SK-N-SH treated with all-trans-retinoic acid at 6 μM for 48 hours (cell line): Measurements from ENCODE around the gene ID3.

Experiments used
- ATAC-seq: fragments of 200-7000 bp; cut with Tn5 transposase; 3 replicates; pipeline ENCODE4 v1.9.1; 2020; ENCODE audit warnings: mild to moderate bottlenecking, moderate library complexity
- ARNTL ChIP-seq: fragments of 450-650 bp; formaldehyde crosslinking; IDR thresholded peaks from 2 replicates; pipeline ENCODE4 v1.5.0; 2020; ENCODE audit warnings: low read depth, mild to moderate bottlenecking, moderate library complexity, borderline replicate concordance
- BACH2 ChIP-seq: fragments of 250-450 bp; sonication (Bioruptor Pico); IDR thresholded peaks from 2 replicates; pipeline ENCODE4 v1.9.0; 2021; ENCODE audit warnings: mild to moderate bottlenecking, borderline replicate concordance
- CSDC2 ChIP-seq: fragments of 250-450 bp; sonication (Bioruptor Pico); IDR thresholded peaks from 2 replicates; pipeline ENCODE4 v1.5.0; 2020; ENCODE audit warnings: mild to moderate bottlenecking, moderate library complexity
- ESRRG ChIP-seq: fragments of 250-450 bp; sonication (Bioruptor Pico); IDR thresholded peaks from 2 replicates; pipeline ENCODE4 v1.6.1; 2021; ENCODE audit warnings: mild to moderate bottlenecking
- GLIS3 ChIP-seq: fragments of 250-450 bp; sonication (Bioruptor Pico); IDR thresholded peaks from 2 replicates; pipeline ENCODE4 v1.5.0; 2020; ENCODE audit warnings: mild to moderate bottlenecking, moderate library complexity
- ISL1 ChIP-seq: fragments of 250-450 bp; sonication (Bioruptor Pico); IDR thresholded peaks from 2 replicates; pipeline ENCODE4 v2.1.2; 2022; ENCODE audit warnings: mild to moderate bottlenecking, moderate library complexity
- OSR1 ChIP-seq: fragments of 250-450 bp; sonication (Bioruptor Pico); IDR thresholded peaks from 2 replicates; pipeline ENCODE4 v1.8.0; 2022; ENCODE audit warnings: moderate library complexity, mild to moderate bottlenecking, inconsistent platforms
- POU6F1 ChIP-seq: fragments of 250-450 bp; sonication (Bioruptor Pico); IDR thresholded peaks from 2 replicates; pipeline ENCODE4 v1.8.0; 2021; ENCODE audit warnings: low read depth, mild to moderate bottlenecking, moderate library complexity, borderline replicate concordance
- PPARA ChIP-seq: fragments of 250-450 bp; sonication (Bioruptor Pico); IDR thresholded peaks from 2 replicates; pipeline ENCODE4 v1.5.0; 2020; ENCODE audit warnings: mild to moderate bottlenecking, borderline replicate concordance
- RARB ChIP-seq: fragments of 250-450 bp; sonication (Bioruptor Pico); IDR thresholded peaks from 2 replicates; pipeline ENCODE4 v1.8.0; 2021; ENCODE audit warnings: mild to moderate bottlenecking, moderate library complexity
- SNAI2 ChIP-seq: fragments of 250-450 bp; sonication (Bioruptor Pico); IDR thresholded peaks from 2 replicates; pipeline ENCODE4 v1.5.0; 2020; ENCODE audit warnings: mild to moderate bottlenecking, moderate library complexity
- TCF4 ChIP-seq: fragments of 250-450 bp; sonication (Bioruptor Pico); IDR thresholded peaks from 2 replicates; pipeline ENCODE4 v1.8.0; 2021; ENCODE audit warnings: mild to moderate bottlenecking, moderate library complexity, borderline replicate concordance
- TSHZ2 ChIP-seq: fragments of 250-450 bp; sonication (Bioruptor Pico); IDR thresholded peaks from 2 replicates; pipeline ENCODE4 v1.5.0; 2020; ENCODE audit warnings: mild to moderate bottlenecking, moderate library complexity
- ZC3H10 ChIP-seq: fragments of 250-450 bp; sonication (Bioruptor Pico); IDR thresholded peaks from 2 replicates; pipeline ENCODE4 v1.5.1; 2021; ENCODE audit warnings: mild to moderate bottlenecking, moderate library complexity
- ZFP3 ChIP-seq: fragments of 250-450 bp; sonication (Bioruptor Pico); IDR thresholded peaks from 2 replicates; pipeline ENCODE4 v1.5.0; 2020; ENCODE audit warnings: mild to moderate bottlenecking, moderate library complexity
- ZFP30 ChIP-seq: fragments of 450-650 bp; formaldehyde crosslinking; IDR thresholded peaks from 2 replicates; pipeline ENCODE4 v1.5.0; 2022; ENCODE audit warnings: mild to moderate bottlenecking, moderate library complexity
- ZNF565 ChIP-seq: fragments of 450-650 bp; formaldehyde crosslinking; conservative IDR thresholded peaks from 2 replicates; pipeline ENCODE4 v1.5.0; 2020; ENCODE audit warnings: low read depth, mild to moderate bottlenecking, moderate library complexity
- ZNF70 ChIP-seq: fragments of 450-650 bp; formaldehyde crosslinking; IDR thresholded peaks from 2 replicates; pipeline ENCODE4 v1.5.0; 2020; ENCODE audit warnings: mild to moderate bottlenecking, moderate library complexity
- ZNF8 ChIP-seq: fragments of 450-650 bp; formaldehyde crosslinking; IDR thresholded peaks from 2 replicates; pipeline ENCODE4 v1.5.0; 2020; ENCODE audit warnings: mild to moderate bottlenecking, moderate library complexity
- TF ChIP-seq, protein P1 (sequence below): fragments of 250-450 bp; sonication (Bioruptor Pico); IDR thresholded peaks from 2 replicates; pipeline ENCODE4 v1.8.0; 2020; ENCODE audit warnings: mild to moderate bottlenecking, moderate library complexity, borderline replicate concordance
- TF ChIP-seq, protein P2 (sequence below): fragments of 250-450 bp; sonication (Bioruptor Pico); IDR thresholded peaks from 2 replicates; pipeline ENCODE4 v1.5.1; 2020; ENCODE audit warnings: low read depth, mild to moderate bottlenecking, moderate library complexity

ID3 gene

GRCh38 chr1:23575226-23575810, 16.0 kb upstream of the ID3 start:
- ATAC-seq = no peak
- TF ChIP-seq CSDC2 (CRISPR knock-in tag) (no peak), ESRRG (CRISPR knock-in tag) (no peak), ZFP3 (no peak), ZNF565 (no peak), OSR1 (CRISPR knock-in tag) (no peak), GLIS3 (no peak), ZC3H10 (CRISPR knock-in tag) (no peak), RARB (no peak), ZFP30 (CRISPR knock-in tag) (no peak), ZNF8 (no peak), TSHZ2 (no peak), POU6F1 (CRISPR knock-in tag) (no peak), PPARA (CRISPR knock-in tag) (no peak), TCF4 (no peak), SNAI2 (no peak)
- TF ChIP-seq, protein P1, sequence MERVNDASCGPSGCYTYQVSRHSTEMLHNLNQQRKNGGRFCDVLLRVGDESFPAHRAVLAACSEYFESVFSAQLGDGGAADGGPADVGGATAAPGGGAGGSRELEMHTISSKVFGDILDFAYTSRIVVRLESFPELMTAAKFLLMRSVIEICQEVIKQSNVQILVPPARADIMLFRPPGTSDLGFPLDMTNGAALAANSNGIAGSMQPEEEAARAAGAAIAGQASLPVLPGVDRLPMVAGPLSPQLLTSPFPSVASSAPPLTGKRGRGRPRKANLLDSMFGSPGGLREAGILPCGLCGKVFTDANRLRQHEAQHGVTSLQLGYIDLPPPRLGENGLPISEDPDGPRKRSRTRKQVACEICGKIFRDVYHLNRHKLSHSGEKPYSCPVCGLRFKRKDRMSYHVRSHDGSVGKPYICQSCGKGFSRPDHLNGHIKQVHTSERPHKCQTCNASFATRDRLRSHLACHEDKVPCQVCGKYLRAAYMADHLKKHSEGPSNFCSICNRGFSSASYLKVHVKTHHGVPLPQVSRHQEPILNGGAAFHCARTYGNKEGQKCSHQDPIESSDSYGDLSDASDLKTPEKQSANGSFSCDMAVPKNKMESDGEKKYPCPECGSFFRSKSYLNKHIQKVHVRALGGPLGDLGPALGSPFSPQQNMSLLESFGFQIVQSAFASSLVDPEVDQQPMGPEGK (CRISPR knock-in tag) = no peak
- TF ChIP-seq, all 23 proteins: peak for 0

- TF ChIP-seq BACH2 = no peak
- TF ChIP-seq, protein P2, sequence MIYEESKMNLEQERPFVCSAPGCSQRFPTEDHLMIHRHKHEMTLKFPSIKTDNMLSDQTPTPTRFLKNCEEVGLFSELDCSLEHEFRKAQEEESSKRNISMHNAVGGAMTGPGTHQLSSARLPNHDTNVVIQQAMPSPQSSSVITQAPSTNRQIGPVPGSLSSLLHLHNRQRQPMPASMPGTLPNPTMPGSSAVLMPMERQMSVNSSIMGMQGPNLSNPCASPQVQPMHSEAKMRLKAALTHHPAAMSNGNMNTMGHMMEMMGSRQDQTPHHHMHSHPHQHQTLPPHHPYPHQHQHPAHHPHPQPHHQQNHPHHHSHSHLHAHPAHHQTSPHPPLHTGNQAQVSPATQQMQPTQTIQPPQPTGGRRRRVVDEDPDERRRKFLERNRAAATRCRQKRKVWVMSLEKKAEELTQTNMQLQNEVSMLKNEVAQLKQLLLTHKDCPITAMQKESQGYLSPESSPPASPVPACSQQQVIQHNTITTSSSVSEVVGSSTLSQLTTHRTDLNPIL = no peak
- no peak for TF ChIP-seq ISL1 (CRISPR knock-in tag)
- TF ChIP-seq ZNF70 = no peak
- TF ChIP-seq SNAI2 = no peak
- TF ChIP-seq ZNF565 = no peak
- TF ChIP-seq POU6F1 (CRISPR knock-in tag) = no peak
- TF ChIP-seq ZNF8 = no peak
- no peak for TF ChIP-seq ZC3H10 (CRISPR knock-in tag)
- TF ChIP-seq ARNTL (CRISPR knock-in tag) = no peak
- TF ChIP-seq GLIS3 = no peak
- TF ChIP-seq, protein P1 (CRISPR knock-in tag) = no peak
- no peak for ATAC-seq
These were observed 15.0 kb upstream of the ID3 start for GRCh38 chr1:23574265-23574754.
